ENCODE measurements around the gene TBX5. TPM values are rescaled to one million over a fixed set of nuclear protein-coding genes. Genes with fewer than 3 reads are reported as not detected.

TBX5 gene
- total RNA-seq, 5 donors from 2014 or later (not counting 1 experiment from before 2014, with no cell fraction given): 0.13 TPM; not detected in 4

DNA sequence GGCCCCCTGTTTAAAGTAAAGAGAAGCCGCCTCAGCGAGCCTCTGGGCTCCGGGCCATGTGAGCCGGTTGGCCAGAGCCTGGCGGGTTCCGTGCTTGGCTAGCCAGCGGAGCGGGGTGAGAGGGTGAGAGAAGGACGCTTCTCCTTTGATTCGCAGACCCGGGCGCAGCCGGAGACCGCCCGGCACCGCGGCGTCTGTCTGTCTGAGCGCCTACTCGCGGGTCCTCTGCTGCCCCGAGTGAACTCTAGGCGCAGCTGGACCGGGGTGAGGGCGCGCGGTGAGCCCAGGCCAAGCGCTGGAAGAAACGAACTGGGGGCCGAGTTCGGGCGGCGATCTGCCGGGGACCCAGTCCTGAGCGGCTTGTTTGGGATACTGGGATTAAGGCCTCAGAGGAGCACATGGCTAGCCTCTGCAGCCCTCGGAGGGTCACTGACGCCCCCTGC lies 41.4 kb upstream of the TBX5 start:
- no peaks in the 10 kb centered on the region for H3K9me3 ChIP-seq
- H3K27ac ChIP-seq (ENCODE audit: low read length): no peak overlapping the region
- H3K4me3 Mint-ChIP-seq: no peak overlapping the region
- ChIA-PET CTCF (no interaction called here), POLR2A (no interaction called here)
- H3K9me3 Mint-ChIP-seq: no peaks in the 10 kb centered on the region
- no peaks in the 10 kb centered on the region for H3K4me1 ChIP-seq (ENCODE audit: control insufficient read depth in 1 of 2, extremely low read depth in 1 of 2, insufficient read depth in 2 of 2, low read length in 2 of 2)
- no peak overlapping the region for H3K27ac Mint-ChIP-seq
- no peaks in the 10 kb centered on the region for H3K36me3 Mint-ChIP-seq
- ATAC-seq (replicated peaks in 1 of 4) (no peak), DNase-seq (no peak)
- peaks cover 26 to 69% of the 10 kb centered on the region in 2 experiments for H3K27me3 ChIP-seq (replicated peaks in 1 of 2; ENCODE audit: control insufficient read depth in 2 of 2, extremely low read depth in 1 of 2, insufficient read depth in 2 of 2, low read length in 1 of 2)
- no peak overlapping the region for H3K4me3 ChIP-seq (ENCODE audit: control insufficient read depth in 1 of 2, extremely low read depth in 1 of 2, low read length in 1 of 2)
- H3K36me3 ChIP-seq (ENCODE audit: control insufficient read depth in 2 of 2, extremely low read depth in 1 of 2, insufficient read depth in 1 of 2, low read length in 1 of 2): no peaks in the 10 kb centered on the region
- H3K27me3 Mint-ChIP-seq: peaks cover 67 to 83% of the 10 kb centered on the region in 2 donors
- H3K4me1 Mint-ChIP-seq: peaks cover 0 to 5% (median 0%) of the 10 kb centered on the region in 3 donors
- WGBS (ENCODE audit: insufficient coverage): 5% methylated on average over 37 of the region's 37 CpGs

DNA sequence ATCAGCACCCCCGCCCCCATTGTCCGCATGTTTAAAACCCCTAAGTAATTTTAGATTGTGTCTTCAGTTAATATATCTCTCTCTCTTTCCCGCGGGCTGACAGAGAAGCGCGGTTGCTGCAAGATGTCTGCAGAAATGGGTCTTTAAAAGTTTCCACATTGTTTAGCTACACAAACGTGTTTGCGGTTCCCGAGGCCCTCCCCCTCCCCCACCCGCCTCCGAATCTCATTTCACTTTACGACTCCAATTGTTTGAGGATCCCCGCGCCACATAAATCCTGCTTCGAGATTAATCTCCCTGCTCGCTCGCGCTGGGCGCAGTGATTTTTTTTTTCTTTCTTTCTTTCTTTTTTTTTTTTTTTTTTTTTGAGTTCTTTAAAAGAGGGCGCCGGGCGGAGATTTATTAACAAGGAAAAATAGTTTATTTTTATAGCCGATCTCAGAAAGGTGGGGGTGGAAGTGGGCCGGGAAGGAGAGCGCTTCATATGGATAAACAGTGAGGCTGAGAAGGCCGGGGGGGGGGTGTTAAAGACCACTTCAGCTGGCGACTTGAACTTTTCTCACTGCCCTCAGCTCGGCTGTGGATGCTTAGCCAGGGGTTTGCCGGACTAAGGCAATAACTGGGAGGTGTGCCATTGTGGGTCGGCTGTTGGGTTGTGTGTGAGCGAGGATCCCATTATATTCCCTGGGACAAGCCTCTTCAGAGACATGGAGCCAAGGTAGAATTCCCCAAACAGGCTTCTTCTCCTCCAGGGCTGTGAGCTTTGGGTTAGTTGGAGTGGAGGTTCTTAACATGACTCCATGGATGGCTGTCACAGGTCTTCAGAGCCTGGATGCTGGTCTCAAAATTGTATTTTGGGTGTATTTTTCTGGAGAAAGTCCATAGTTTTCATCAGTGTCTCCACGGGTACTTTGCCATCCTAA lies 39.7 kb upstream of the TBX5 start:
- POLR2A ChIA-PET: no interaction called here
- H3K36me3 Mint-ChIP-seq: no peaks in the 10 kb centered on the region
- H3K9me3 ChIP-seq: no peaks in the 10 kb centered on the region
- CTCF ChIA-PET: interaction anchor here in 1 of 2 donors (0.7 kb wide), 1 partner anchor 506 kb away, joined by 3 read pairs; no protein-coding TSS in a partner anchor
- no peak overlapping the region for H3K27ac ChIP-seq (ENCODE audit: low read length)
- no peak overlapping the region for H3K4me3 ChIP-seq (ENCODE audit: control insufficient read depth in 1 of 2, extremely low read depth in 1 of 2, low read length in 1 of 2)
- no peaks in the 10 kb centered on the region for H3K36me3 ChIP-seq (ENCODE audit: control insufficient read depth in 2 of 2, extremely low read depth in 1 of 2, insufficient read depth in 1 of 2, low read length in 1 of 2)
- H3K27ac Mint-ChIP-seq: no peak overlapping the region
- 3% methylated on average over 7 of the region's 32 CpGs for WGBS (ENCODE audit: insufficient coverage)
- ATAC-seq (replicated peaks in 1 of 4) (no peak), DNase-seq (no peak)
- H3K4me1 ChIP-seq (ENCODE audit: control insufficient read depth in 1 of 2, extremely low read depth in 1 of 2, insufficient read depth in 2 of 2, low read length in 2 of 2): no peaks in the 10 kb centered on the region
- H3K9me3 Mint-ChIP-seq: no peaks in the 10 kb centered on the region
- peaks cover 64 to 86% of the 10 kb centered on the region in 2 donors for H3K27me3 Mint-ChIP-seq
- H3K4me3 Mint-ChIP-seq: no peak overlapping the region
- H3K27me3 ChIP-seq (replicated peaks in 1 of 2; ENCODE audit: control insufficient read depth in 2 of 2, extremely low read depth in 1 of 2, insufficient read depth in 2 of 2, low read length in 1 of 2): peaks cover 34 to 71% of the 10 kb centered on the region in 2 experiments
- peaks cover 0 to 5% (median 0%) of the 10 kb centered on the region in 3 donors for H3K4me1 Mint-ChIP-seq

DNA sequence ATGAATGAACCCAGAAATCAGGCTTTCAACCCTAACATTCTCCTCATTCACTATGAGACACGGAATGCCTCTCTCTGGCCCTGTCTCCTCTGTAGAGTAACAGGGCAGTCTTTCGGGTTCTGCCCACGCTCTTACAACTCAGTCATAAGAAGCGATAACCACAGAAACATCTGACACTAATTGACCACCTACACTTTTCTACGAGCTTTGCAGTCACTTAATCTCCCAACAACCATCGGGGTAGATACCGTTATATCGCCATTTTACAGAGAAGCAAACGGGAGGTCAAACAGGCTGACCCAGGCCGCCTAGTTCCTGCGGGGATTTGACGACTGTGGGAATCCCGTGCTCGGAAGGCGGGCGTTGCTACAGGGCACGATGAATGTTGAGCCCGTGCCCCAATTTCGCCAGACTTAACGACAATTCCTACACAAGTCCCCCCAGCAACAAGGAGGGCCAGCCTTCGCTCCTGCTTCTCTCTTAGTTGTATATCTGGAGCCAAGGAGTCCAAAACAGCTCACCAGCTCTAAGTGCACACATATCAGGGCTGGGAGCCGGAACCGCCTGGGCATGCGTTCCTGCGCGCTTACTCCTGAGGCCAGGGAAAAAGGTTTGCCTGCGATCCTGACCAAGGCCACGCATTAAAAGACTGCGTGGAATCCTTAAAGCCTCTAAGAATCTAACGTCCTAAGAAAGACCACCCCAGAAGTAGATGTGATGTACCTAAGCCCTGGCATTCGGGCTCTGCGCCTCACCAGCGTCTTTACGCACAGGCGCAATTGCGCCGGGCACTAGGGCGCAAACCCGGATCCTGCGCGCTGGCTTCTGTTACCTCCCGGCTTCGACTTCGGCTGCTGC lies 38.7 kb upstream of the TBX5 start:
- no peaks in the 10 kb centered on the region for H3K4me1 ChIP-seq (ENCODE audit: control insufficient read depth in 1 of 2, extremely low read depth in 1 of 2, insufficient read depth in 2 of 2, low read length in 2 of 2)
- no peak overlapping the region for H3K4me3 ChIP-seq (ENCODE audit: control insufficient read depth in 1 of 2, extremely low read depth in 1 of 2, low read length in 1 of 2)
- Mint-ChIP-seq H3K9me3 (no peaks in the 10 kb centered on the region), H3K36me3 (no peaks in the 10 kb centered on the region), H3K4me1 (peaks cover 0 to 5% (median 0%) of the 10 kb centered on the region in 3 donors), H3K27me3 (peaks cover 66 to 87% of the 10 kb centered on the region in 2 donors), H3K27ac (no peak overlapping the region), H3K4me3 (no peak overlapping the region)
- no peaks in the 10 kb centered on the region for H3K36me3 ChIP-seq (ENCODE audit: control insufficient read depth in 2 of 2, extremely low read depth in 1 of 2, insufficient read depth in 1 of 2, low read length in 1 of 2)
- DNase-seq (no peak), ATAC-seq (replicated peaks in 1 of 4) (no peak)
- ChIA-PET POLR2A (no interaction called here), CTCF (interaction anchor here in 1 of 2 donors (0.7 kb wide), 1 partner anchor 507 kb away, joined by 3 read pairs; no protein-coding TSS in a partner anchor)
- WGBS (ENCODE audit: insufficient coverage): 9% methylated on average over 44 of the region's 44 CpGs
- H3K27me3 ChIP-seq (replicated peaks in 1 of 2; ENCODE audit: control insufficient read depth in 2 of 2, extremely low read depth in 1 of 2, insufficient read depth in 2 of 2, low read length in 1 of 2): peaks cover 37 to 78% of the 10 kb centered on the region in 2 experiments
- no peaks in the 10 kb centered on the region for H3K9me3 ChIP-seq
- H3K27ac ChIP-seq (ENCODE audit: low read length): no peak overlapping the region

DNA sequence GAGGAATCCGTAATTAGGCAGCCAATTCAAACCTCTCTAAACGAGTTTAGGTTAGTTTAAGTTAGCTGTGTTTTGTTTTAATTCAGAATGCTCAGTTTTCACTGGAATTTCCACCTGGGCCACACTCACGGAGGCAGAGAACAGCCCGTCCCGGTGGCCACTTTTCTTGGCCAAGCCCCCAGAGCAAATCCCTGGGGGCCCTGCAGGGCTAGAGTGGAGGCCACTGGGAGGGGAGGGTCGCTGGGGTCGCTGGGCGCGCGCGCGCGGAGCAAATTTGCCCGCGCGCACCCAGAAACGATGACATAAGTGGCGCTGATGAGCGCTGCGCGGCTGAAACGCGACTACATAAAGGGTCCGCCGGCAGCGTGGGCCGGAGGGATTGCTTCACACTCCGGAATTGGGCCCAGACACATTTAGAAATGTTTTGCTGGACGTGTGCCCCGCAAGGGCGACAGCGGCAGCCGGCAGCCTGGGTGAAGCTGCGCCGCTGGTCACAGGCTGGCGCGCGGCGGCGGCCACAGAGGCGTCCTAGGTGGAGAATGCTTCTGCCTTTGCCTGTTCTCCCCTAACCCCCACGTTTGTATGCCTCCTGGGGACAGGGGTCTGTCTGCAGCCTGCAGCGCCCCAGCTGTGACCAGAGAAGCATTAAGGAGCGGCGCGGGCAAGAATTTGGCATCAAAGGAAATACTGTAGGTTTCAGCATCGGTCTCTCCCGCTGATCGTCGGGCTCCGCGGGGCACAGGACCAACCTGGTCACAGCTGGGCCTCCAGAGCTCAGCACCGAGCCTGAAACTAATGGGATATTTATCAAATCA lies 37.9 kb upstream of the TBX5 start:
- H3K9me3 ChIP-seq: no peaks in the 10 kb centered on the region
- no peak overlapping the region for H3K27ac Mint-ChIP-seq
- no peak overlapping the region for H3K27ac ChIP-seq (ENCODE audit: low read length)
- POLR2A ChIA-PET: no interaction called here
- whole genome bisulfite sequencing (ENCODE audit: insufficient coverage): 5% methylated on average over 48 of the region's 53 CpGs
- no peak overlapping the region for H3K4me3 ChIP-seq (ENCODE audit: control insufficient read depth in 1 of 2, extremely low read depth in 1 of 2, low read length in 1 of 2)
- DNase-seq: no peak
- no peaks in the 10 kb centered on the region for H3K36me3 ChIP-seq (ENCODE audit: control insufficient read depth in 2 of 2, extremely low read depth in 1 of 2, insufficient read depth in 1 of 2, low read length in 1 of 2)
- no peaks in the 10 kb centered on the region for H3K4me1 ChIP-seq (ENCODE audit: control insufficient read depth in 1 of 2, extremely low read depth in 1 of 2, insufficient read depth in 2 of 2, low read length in 2 of 2)
- peaks cover 0 to 5% (median 0%) of the 10 kb centered on the region in 3 donors for H3K4me1 Mint-ChIP-seq
- peaks cover 64 to 83% of the 10 kb centered on the region in 2 donors for H3K27me3 Mint-ChIP-seq
- peaks cover 42 to 80% of the 10 kb centered on the region in 2 experiments for H3K27me3 ChIP-seq (replicated peaks in 1 of 2; ENCODE audit: control insufficient read depth in 2 of 2, extremely low read depth in 1 of 2, insufficient read depth in 2 of 2, low read length in 1 of 2)
- H3K4me3 Mint-ChIP-seq: no peak overlapping the region
- no peak for ATAC-seq (replicated peaks in 1 of 4)
- H3K9me3 Mint-ChIP-seq: no peaks in the 10 kb centered on the region
- no peaks in the 10 kb centered on the region for H3K36me3 Mint-ChIP-seq
- CTCF ChIA-PET: no interaction called here

DNA sequence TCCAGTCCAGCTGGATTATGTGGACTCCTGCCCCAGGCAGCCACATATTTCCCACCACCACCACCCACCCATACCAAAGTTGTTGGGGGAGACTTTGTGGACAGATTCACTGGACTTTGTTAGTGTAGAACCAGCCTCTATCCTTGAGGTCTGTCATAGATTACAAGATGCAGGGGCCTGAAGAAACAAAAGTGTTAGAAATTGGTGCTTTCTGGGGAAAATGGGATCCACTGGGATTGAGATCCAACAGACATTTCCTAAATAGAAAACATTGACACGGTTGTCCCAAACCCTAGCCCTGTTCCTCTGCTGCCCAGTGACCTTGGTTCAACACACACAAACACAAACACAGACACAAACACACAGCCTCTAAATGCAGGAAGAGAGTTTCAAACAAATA lies 36.6 kb upstream of the TBX5 start:
- Mint-ChIP-seq H3K4me3 (no peak overlapping the region), H3K9me3 (no peaks in the 10 kb centered on the region), H3K36me3 (no peaks in the 10 kb centered on the region), H3K4me1 (peaks cover 0 to under 1% (median 0%) of the 10 kb centered on the region in 3 donors), H3K27me3 (peaks cover 68 to 87% of the 10 kb centered on the region in 2 donors), H3K27ac (no peak overlapping the region)
- CTCF ChIA-PET: no interaction called here
- POLR2A ChIA-PET: no interaction called here
- no peaks in the 10 kb centered on the region for H3K36me3 ChIP-seq (ENCODE audit: control insufficient read depth in 2 of 2, extremely low read depth in 1 of 2, insufficient read depth in 1 of 2, low read length in 1 of 2)
- no peak for ATAC-seq (replicated peaks in 1 of 4)
- no peaks in the 10 kb centered on the region for H3K4me1 ChIP-seq (ENCODE audit: control insufficient read depth in 1 of 2, extremely low read depth in 1 of 2, insufficient read depth in 2 of 2, low read length in 2 of 2)
- peaks cover 40 to 71% of the 10 kb centered on the region in 2 experiments for H3K27me3 ChIP-seq (replicated peaks in 1 of 2; ENCODE audit: control insufficient read depth in 2 of 2, extremely low read depth in 1 of 2, insufficient read depth in 2 of 2, low read length in 1 of 2)
- H3K9me3 ChIP-seq: no peaks in the 10 kb centered on the region
- WGBS (ENCODE audit: insufficient coverage): no CpG with 5 or more reads among the region's 1 CpG
- DNase-seq: no peak
- H3K27ac ChIP-seq (ENCODE audit: low read length): no peak overlapping the region
- H3K4me3 ChIP-seq (ENCODE audit: control insufficient read depth in 1 of 2, extremely low read depth in 1 of 2, low read length in 1 of 2): no peak overlapping the region
